ENCODE data around the gene KLF6.

DNA sequence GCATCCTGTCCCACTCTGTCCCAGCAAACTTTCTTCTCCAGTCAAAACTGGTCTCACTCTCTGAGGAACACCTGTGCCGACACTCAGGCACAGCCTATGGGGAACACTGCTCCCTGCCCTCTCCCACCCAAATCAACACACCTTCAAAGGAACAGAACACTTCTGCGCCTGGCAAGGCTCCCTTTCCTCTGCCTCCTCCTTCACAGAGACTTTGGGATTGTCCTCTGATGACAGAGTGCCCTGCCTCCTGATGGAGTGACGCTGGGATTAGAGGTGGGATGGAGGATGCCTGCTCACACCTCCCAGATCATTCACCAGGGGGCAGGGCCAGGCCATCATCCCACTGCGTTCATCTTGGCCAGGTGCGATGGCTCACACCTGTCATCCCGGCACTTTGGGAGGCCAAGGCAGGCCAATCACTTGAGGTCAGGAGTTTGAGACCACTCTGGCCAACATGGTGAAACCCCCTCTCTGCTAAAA lies 26.5 kb downstream of the KLF6 start:
- TF ChIP-seq POLR2A (IDR thresholded peaks at IDR 0.05) (no peak), CTCF (IDR thresholded peaks at IDR 0.05) (no peak), EP300 (IDR thresholded peaks at IDR 0.05) (no peak), POLR2AphosphoS5 (IDR thresholded peaks at IDR 0.05) (no peak)
